ENCODE measurements around the gene BCL2L13.

Gene BCL2L13

DNA sequence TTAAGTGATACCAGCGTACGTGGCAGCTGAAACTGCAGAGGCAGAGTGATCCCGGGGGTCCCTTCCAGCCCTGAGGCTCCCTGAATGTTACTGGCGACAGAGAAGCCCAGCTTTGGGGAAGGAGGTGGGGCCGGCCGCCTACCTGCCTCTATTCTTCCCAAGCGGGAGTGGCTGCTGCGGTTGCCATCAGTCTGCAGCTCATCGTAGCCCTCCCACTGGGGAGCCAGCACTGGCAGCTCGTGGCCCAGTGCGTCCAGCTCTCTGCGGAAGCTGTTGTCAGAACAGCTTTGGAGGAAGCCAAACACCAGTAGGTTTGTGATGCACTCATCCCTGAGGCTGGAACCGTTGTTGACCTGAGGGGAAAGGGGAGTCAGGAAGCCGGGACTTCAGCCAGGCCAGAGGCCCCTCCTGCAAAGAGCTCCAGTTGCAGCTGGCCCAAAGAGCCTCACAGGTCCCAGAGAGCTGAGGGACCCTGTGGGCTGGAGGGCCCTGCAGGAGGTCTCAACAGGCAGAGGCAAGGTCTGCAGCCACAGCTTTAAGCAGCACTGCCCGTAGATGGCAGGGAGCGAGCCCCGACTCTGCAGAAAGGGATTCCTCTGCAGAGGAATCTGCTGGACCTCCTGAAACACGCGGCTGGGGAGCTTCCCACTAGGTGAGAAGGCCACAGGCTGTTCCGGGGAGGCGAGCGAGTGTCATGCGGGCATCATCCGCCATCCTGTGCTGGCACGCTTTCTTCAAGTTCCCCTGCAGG is 105.3 kb downstream of the BCL2L13 start:
- TF ChIP-seq, protein P1, sequence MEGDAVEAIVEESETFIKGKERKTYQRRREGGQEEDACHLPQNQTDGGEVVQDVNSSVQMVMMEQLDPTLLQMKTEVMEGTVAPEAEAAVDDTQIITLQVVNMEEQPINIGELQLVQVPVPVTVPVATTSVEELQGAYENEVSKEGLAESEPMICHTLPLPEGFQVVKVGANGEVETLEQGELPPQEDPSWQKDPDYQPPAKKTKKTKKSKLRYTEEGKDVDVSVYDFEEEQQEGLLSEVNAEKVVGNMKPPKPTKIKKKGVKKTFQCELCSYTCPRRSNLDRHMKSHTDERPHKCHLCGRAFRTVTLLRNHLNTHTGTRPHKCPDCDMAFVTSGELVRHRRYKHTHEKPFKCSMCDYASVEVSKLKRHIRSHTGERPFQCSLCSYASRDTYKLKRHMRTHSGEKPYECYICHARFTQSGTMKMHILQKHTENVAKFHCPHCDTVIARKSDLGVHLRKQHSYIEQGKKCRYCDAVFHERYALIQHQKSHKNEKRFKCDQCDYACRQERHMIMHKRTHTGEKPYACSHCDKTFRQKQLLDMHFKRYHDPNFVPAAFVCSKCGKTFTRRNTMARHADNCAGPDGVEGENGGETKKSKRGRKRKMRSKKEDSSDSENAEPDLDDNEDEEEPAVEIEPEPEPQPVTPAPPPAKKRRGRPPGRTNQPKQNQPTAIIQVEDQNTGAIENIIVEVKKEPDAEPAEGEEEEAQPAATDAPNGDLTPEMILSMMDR (IDR thresholded peaks at IDR 0.05; ENCODE audit: insufficient read depth, low read depth, low read length, missing control alignments) = no peak
- no peak overlapping the region for H3K4me3 ChIP-seq (ENCODE audit: low read depth, low read length)
- no peak for DNase-seq (ENCODE audit: low read depth)

DNA sequence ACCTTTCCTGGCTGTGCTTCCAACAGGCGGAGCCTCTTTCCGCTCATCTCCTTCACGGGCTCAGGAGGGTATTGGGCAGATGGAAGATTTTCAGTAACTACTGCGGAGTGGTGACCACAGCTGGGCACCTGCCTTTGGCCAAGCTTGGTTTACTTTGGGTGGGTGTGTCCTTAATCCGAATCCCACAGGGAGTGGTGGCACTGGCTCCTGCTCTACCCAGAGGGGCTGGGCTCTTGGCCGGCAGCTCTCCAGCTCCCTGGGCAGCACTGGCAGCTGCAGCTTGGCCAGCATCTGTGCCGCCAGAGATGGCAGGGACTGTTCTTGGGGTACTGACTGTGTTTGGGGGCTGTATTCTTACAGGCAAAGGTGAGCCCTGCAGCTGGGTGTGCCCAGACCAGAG is 105.9 kb downstream of the BCL2L13 start:
- no peak overlapping the region for H3K4me3 ChIP-seq (ENCODE audit: low read depth, low read length)
- TF ChIP-seq, protein P1 (IDR thresholded peaks at IDR 0.05; ENCODE audit: insufficient read depth, low read depth, low read length, missing control alignments) = no peak
- no peak for DNase-seq (ENCODE audit: low read depth)

DNA sequence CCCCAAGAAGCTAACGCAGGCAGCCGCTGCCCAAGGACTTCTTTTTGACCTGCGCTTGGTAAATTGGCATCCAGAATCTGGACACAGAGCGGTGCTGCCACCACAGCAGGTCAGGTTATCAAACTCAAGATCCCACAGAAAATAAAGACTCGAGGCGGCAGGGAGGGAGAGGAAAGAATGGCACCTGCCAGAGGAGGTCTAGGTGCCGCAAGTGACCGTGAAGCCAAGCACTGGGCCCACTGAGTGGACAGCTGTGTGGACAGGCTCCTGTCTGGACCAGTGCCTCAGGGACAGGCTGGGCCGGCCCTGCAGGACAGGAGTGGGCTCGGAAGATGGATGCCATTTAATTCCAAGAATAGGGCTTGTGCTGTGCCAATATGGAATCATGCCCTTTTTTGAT is 108.4 kb downstream of the BCL2L13 start:
- no peak overlapping the region for H3K4me3 ChIP-seq (ENCODE audit: low read depth, low read length)
- no peak for DNase-seq (ENCODE audit: low read depth)
- TF ChIP-seq, protein P1 (IDR thresholded peaks at IDR 0.05; ENCODE audit: insufficient read depth, low read depth, low read length, missing control alignments) = no peak

DNA sequence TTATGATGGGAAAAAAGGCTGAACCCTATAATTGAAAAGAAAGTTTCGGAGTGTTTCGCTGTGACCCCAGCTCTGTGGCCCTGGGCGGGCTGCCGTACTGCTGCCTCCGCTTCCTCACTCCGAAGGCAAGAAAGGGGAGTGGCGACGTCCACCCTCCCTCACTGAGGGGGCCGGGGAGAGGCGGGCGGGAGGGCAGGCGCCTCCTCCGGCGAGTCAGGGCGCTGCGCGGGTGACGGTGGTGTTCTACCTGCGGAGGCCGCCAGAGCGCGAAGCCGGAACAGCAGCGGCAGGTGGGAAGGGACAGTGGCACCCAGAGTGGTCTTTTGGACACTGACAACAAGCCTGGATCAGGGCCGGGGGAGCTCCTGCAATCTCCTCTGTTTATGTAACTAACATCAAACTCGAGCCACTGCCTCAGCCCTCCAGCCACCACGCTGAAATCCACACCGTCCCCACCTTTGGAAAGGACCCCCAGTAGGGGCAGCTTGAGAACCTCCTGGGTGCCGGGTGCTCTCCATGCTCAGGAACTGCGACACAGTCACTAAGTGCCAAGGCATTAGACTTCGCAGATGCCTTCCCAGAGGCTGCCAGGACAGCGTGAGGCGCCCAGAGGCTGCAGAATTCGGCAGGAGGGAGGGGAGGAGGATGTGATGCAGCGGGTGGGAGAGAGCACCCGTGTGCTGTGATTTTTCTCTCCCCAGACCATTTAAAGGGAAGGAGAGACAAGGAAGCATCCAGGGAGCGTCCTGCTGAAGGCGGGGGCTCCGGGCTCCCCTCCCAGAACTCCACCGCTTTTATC is 110.2 kb downstream of the BCL2L13 start:
- DNase-seq (ENCODE audit: low read depth) = no peak
- TF ChIP-seq, protein P1 (IDR thresholded peaks at IDR 0.05; ENCODE audit: insufficient read depth, low read depth, low read length, missing control alignments) = no peak
- H3K4me3 ChIP-seq (ENCODE audit: low read depth, low read length) = no peak overlapping the region

DNA sequence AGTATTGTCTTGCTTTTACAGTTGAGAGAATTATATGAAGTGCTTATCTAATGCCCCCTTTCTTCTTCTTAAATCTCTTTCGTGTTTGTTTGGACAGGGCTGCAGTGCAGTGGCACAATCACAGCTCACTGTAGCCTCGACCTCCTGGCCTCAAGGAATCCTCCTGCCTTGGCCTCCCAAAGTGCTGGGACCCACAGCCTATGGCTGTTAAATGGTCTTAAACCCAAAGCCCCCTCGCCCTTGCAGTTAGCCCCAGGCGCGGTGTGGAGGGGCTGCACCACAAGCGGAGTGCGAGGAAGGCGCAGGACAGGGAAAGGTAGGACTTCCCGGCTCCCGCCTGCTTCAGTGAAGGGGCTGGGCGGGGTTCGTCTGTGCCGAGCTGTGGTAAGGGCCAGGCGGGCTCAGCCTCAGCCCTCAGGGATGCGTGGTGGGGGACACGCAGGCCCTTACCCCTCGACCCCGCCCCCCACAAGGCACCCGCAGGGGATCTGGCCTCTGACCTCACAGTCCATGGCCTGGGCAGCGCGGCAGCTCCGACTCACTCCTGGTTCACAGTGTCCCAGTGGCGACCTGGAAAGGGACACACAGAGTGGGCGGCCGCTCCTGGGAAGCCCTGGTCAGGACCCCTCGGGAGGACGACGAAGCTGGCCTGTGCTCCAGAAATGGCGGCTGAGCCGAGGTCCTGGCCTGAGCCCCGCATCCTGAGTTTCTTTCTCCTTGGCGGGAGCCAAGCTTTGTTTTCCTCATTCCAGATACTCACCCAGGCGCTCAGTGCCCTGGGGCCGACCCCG is 111.2 kb downstream of the BCL2L13 start:
- no peak for DNase-seq (ENCODE audit: low read depth)
- TF ChIP-seq, protein P1 (IDR thresholded peaks at IDR 0.05; ENCODE audit: insufficient read depth, low read depth, low read length, missing control alignments) = no peak
- no peak overlapping the region for H3K4me3 ChIP-seq (ENCODE audit: low read depth, low read length)

DNA sequence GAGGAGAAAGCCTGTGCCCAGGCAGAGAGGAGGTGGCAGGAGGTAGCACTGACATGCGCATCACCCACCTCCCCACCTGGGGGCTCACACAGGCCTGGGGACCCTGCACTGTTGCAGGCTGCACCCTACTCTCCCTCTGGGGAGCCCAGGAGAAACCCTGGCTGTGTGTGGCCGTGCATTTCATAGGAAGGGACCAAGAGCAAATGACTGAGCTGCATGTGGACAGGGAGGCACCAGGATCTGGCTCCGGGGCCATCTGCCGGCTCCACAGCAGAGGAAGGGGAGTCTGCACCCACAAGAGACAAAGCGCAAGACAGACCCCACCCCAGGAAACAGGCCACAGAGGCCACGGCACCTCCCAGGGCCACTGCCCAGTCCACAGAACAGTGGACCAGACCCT is 113.0 kb downstream of the BCL2L13 start:
- TF ChIP-seq, protein P1 (IDR thresholded peaks at IDR 0.05; ENCODE audit: insufficient read depth, low read depth, low read length, missing control alignments) = no peak
- DNase-seq (ENCODE audit: low read depth) = no peak
- no peak overlapping the region for H3K4me3 ChIP-seq (ENCODE audit: low read depth, low read length)

Measured in GM12865 (cell line).